ENCODE data around the gene GPR78. TPM values are rescaled to one million over a fixed set of nuclear protein-coding genes. Genes with fewer than 3 reads are reported as not detected.
A peak's percentile ranks its signal among the peaks of the same experiment; 100 is the strongest.

The GPR78 gene
- polyA plus RNA-seq (2013, experiment 1 of 2): 1.5 TPM
- polyA plus RNA-seq (2013, experiment 2 of 2): 1.4 TPM

- Histone ChIP-seq H3K56ac (ENCODE audit: low read length) (peak within 1 kb of the TSS; percentile 39), H3K9ac (ENCODE audit: low read length) (no peak within 1 kb of the TSS), H2BK5ac (ENCODE audit: low read length) (no peak within 1 kb of the TSS), H2BK15ac (replicated peaks; ENCODE audit: low read depth) (no peak within 1 kb of the TSS), H3K4me1 (ENCODE audit: control insufficient read depth, low read depth, low read length) (peaks cover 11% of the 10 kb centered on the region), H2BK120ac (ENCODE audit: low read depth, low read length) (no peak within 1 kb of the TSS), H3K27me3 (ENCODE audit: insufficient read depth, low read length, poor library complexity) (no peaks in the 10 kb centered on the region), H3K79me1 (ENCODE audit: low read length) (no peaks in the 10 kb centered on the region), H3K18ac (ENCODE audit: low read length) (no peak within 1 kb of the TSS), H3K79me2 (ENCODE audit: control insufficient read depth, insufficient read depth, low read length) (no peaks in the 10 kb centered on the region), H4K8ac (ENCODE audit: low read depth, low read length) (no peak within 1 kb of the TSS), H3K23ac (ENCODE audit: low read length) (no peak within 1 kb of the TSS), H2AK5ac (ENCODE audit: low read length) (no peak within 1 kb of the TSS), H3K27ac (ENCODE audit: low read depth, low read length) (no peak within 1 kb of the TSS), H3K36me3 (ENCODE audit: control insufficient read depth, insufficient read depth, low read length) (no peaks in the 10 kb centered on the region), H3K4ac (ENCODE audit: low read depth, low read length) (no peak within 1 kb of the TSS), H3K4me3 (ENCODE audit: low read length) (no peak within 1 kb of the TSS), H3K4me2 (ENCODE audit: low read length) (peak within 1 kb of the TSS; percentile 56), H4K5ac (ENCODE audit: low read length) (no peak within 1 kb of the TSS)
- WGBS (ENCODE audit: extremely low coverage, insufficient coverage, low lambda C conversion rate): no CpG with 5 or more reads among the region's 63 CpGs
- peak; percentile 96 for DNase-seq
Measured at GRCh38 chr4:8580321-8581093, at the start of gene GPR78. TSS of gene GPR78 (plus strand) at chr4:8580392. CDS start at chr4:8580983, 591 bp downstream.

DNA sequence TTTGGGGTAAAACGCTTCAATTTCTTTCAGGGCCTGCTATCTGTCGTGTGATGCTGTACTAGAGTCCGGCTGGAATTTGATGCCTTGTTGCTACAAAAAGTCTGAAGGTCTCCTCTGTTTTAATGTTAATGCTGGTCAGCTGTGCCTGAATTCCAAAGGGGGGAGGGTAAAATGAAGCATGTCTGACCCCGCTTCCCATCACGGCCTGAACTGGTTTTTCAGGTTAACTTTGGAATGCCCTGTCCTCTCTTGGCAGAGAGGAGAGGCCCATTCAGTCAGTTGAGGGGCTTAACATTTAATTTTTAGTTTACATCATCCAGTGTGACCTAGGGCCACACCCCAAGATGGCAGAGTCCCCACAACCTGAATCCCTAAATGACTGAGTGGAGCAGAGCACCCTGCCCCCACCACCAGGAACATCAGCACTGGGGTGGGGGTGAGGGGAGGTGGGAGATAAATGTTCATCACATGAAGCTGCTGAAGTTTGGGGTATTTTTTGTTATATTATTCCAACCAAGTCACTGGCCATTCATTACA, 47.9 kb upstream of the GPR78 start:
- peak; percentile 80 for DNase-seq
- H3K4me1 ChIP-seq (ENCODE audit: control insufficient read depth, low read depth, low read length): peaks cover 3% of the 10 kb centered on the region
- no peaks in the 10 kb centered on the region for H3K79me1 ChIP-seq (ENCODE audit: low read length)
- H3K23ac ChIP-seq (ENCODE audit: low read length): no peak overlapping the region
- no peak overlapping the region for H2BK15ac ChIP-seq (replicated peaks; ENCODE audit: low read depth)
- WGBS (ENCODE audit: extremely low coverage, insufficient coverage, low lambda C conversion rate): no CpG with 5 or more reads among the region's 5 CpGs
- no peak overlapping the region for H3K27ac ChIP-seq (ENCODE audit: low read depth, low read length)
- H4K5ac ChIP-seq (ENCODE audit: low read length): no peak overlapping the region
- H3K79me2 ChIP-seq (ENCODE audit: control insufficient read depth, insufficient read depth, low read length): no peaks in the 10 kb centered on the region
- no peaks in the 10 kb centered on the region for H3K36me3 ChIP-seq (ENCODE audit: control insufficient read depth, insufficient read depth, low read length)
- H2AK5ac ChIP-seq (ENCODE audit: low read length): no peak overlapping the region
- no peak overlapping the region for H3K9ac ChIP-seq (ENCODE audit: low read length)
- H3K4me2 ChIP-seq (ENCODE audit: low read length): no peak overlapping the region
- no peak overlapping the region for H3K4ac ChIP-seq (ENCODE audit: low read depth, low read length)
- no peaks in the 10 kb centered on the region for H3K27me3 ChIP-seq (ENCODE audit: insufficient read depth, low read length, poor library complexity)
- H3K56ac ChIP-seq (ENCODE audit: low read length): no peak overlapping the region
- H2BK120ac ChIP-seq (ENCODE audit: low read depth, low read length): no peak overlapping the region
- no peak overlapping the region for H2BK5ac ChIP-seq (ENCODE audit: low read length)
- no peak overlapping the region for H3K4me3 ChIP-seq (ENCODE audit: low read length)
- H3K18ac ChIP-seq (ENCODE audit: low read length): no peak overlapping the region
- no peak overlapping the region for H4K8ac ChIP-seq (ENCODE audit: low read depth, low read length)

- no peak overlapping the region for H3K4me3 ChIP-seq (ENCODE audit: low read length)
- H3K18ac ChIP-seq (ENCODE audit: low read length): no peak overlapping the region
- H2BK5ac ChIP-seq (ENCODE audit: low read length): no peak overlapping the region
- no peak overlapping the region for H2BK120ac ChIP-seq (ENCODE audit: low read depth, low read length)
- H4K8ac ChIP-seq (ENCODE audit: low read depth, low read length): no peak overlapping the region
- H3K4me1 ChIP-seq (ENCODE audit: control insufficient read depth, low read depth, low read length): peaks cover 3% of the 10 kb centered on the region
- H3K23ac ChIP-seq (ENCODE audit: low read length): no peak overlapping the region
- no peak overlapping the region for H3K9ac ChIP-seq (ENCODE audit: low read length)
- H3K4me2 ChIP-seq (ENCODE audit: low read length): no peak overlapping the region
- no peak overlapping the region for H3K4ac ChIP-seq (ENCODE audit: low read depth, low read length)
- no peak for DNase-seq
- H2BK15ac ChIP-seq (replicated peaks; ENCODE audit: low read depth): no peak overlapping the region
- H4K5ac ChIP-seq (ENCODE audit: low read length): no peak overlapping the region
- H3K36me3 ChIP-seq (ENCODE audit: control insufficient read depth, insufficient read depth, low read length): no peaks in the 10 kb centered on the region
- no peak overlapping the region for H3K27ac ChIP-seq (ENCODE audit: low read depth, low read length)
- no CpG with 5 or more reads among the region's 2 CpGs for WGBS (ENCODE audit: extremely low coverage, insufficient coverage, low lambda C conversion rate)
- H3K79me2 ChIP-seq (ENCODE audit: control insufficient read depth, insufficient read depth, low read length): no peaks in the 10 kb centered on the region
- H3K56ac ChIP-seq (ENCODE audit: low read length): no peak overlapping the region
- H3K27me3 ChIP-seq (ENCODE audit: insufficient read depth, low read length, poor library complexity): no peaks in the 10 kb centered on the region
- no peak overlapping the region for H2AK5ac ChIP-seq (ENCODE audit: low read length)
- no peaks in the 10 kb centered on the region for H3K79me1 ChIP-seq (ENCODE audit: low read length)
Measured at GRCh38 chr4:8533274-8533865, 46.8 kb upstream of the GPR78 start.

GRCh38 chr4:8534129-8534528, 46.1 kb upstream of the GPR78 start:
- H2BK120ac ChIP-seq (ENCODE audit: low read depth, low read length): peak overlapping the region; percentile 21
- peak overlapping the region; percentile 42 for H3K27ac ChIP-seq (ENCODE audit: low read depth, low read length)
- H3K56ac ChIP-seq (ENCODE audit: low read length): peak overlapping the region; percentile 81
- H3K4me3 ChIP-seq (ENCODE audit: low read length): no peak overlapping the region
- no peaks in the 10 kb centered on the region for H3K79me1 ChIP-seq (ENCODE audit: low read length)
- H3K79me2 ChIP-seq (ENCODE audit: control insufficient read depth, insufficient read depth, low read length): no peaks in the 10 kb centered on the region
- no peak overlapping the region for H4K5ac ChIP-seq (ENCODE audit: low read length)
- no peak overlapping the region for H3K4ac ChIP-seq (ENCODE audit: low read depth, low read length)
- no peaks in the 10 kb centered on the region for H3K27me3 ChIP-seq (ENCODE audit: insufficient read depth, low read length, poor library complexity)
- no peak overlapping the region for H3K18ac ChIP-seq (ENCODE audit: low read length)
- peak overlapping the region; percentile 80 for H3K23ac ChIP-seq (ENCODE audit: low read length)
- no peak overlapping the region for H2BK15ac ChIP-seq (replicated peaks; ENCODE audit: low read depth)
- H3K36me3 ChIP-seq (ENCODE audit: control insufficient read depth, insufficient read depth, low read length): no peaks in the 10 kb centered on the region
- peak overlapping the region; percentile 70 for H2BK5ac ChIP-seq (ENCODE audit: low read length)
- peaks cover 3% of the 10 kb centered on the region for H3K4me1 ChIP-seq (ENCODE audit: control insufficient read depth, low read depth, low read length)
- peak overlapping the region; percentile 54 for H3K9ac ChIP-seq (ENCODE audit: low read length)
- DNase-seq: peak; percentile 96
- no peak overlapping the region for H4K8ac ChIP-seq (ENCODE audit: low read depth, low read length)
- no peak overlapping the region for H2AK5ac ChIP-seq (ENCODE audit: low read length)
- no CpG with 5 or more reads among the region's 4 CpGs for WGBS (ENCODE audit: extremely low coverage, insufficient coverage, low lambda C conversion rate)
- H3K4me2 ChIP-seq (ENCODE audit: low read length): no peak overlapping the region

- Histone ChIP-seq H3K9ac (ENCODE audit: low read length) (no peak overlapping the region), H4K8ac (ENCODE audit: low read depth, low read length) (no peak overlapping the region), H2BK120ac (ENCODE audit: low read depth, low read length) (no peak overlapping the region), H2AK5ac (ENCODE audit: low read length) (no peak overlapping the region), H3K79me2 (ENCODE audit: control insufficient read depth, insufficient read depth, low read length) (no peaks in the 10 kb centered on the region), H4K5ac (ENCODE audit: low read length) (no peak overlapping the region), H2BK5ac (ENCODE audit: low read length) (no peak overlapping the region), H3K79me1 (ENCODE audit: low read length) (no peaks in the 10 kb centered on the region), H3K4me2 (ENCODE audit: low read length) (no peak overlapping the region), H3K4ac (ENCODE audit: low read depth, low read length) (no peak overlapping the region), H3K18ac (ENCODE audit: low read length) (no peak overlapping the region), H3K27ac (ENCODE audit: low read depth, low read length) (no peak overlapping the region), H3K4me1 (ENCODE audit: control insufficient read depth, low read depth, low read length) (peaks cover 3% of the 10 kb centered on the region), H3K56ac (ENCODE audit: low read length) (peak overlapping the region; percentile 34), H3K23ac (ENCODE audit: low read length) (no peak overlapping the region), H3K36me3 (ENCODE audit: control insufficient read depth, insufficient read depth, low read length) (no peaks in the 10 kb centered on the region), H3K27me3 (ENCODE audit: insufficient read depth, low read length, poor library complexity) (no peaks in the 10 kb centered on the region), H2BK15ac (replicated peaks; ENCODE audit: low read depth) (no peak overlapping the region), H3K4me3 (ENCODE audit: low read length) (no peak overlapping the region)
- no CpG with 5 or more reads among the region's 2 CpGs for WGBS (ENCODE audit: extremely low coverage, insufficient coverage, low lambda C conversion rate)
- DNase-seq: peak; percentile 39
Measured at GRCh38 chr4:8534611-8535010, 45.6 kb upstream of the GPR78 start.
